NB4 (cell line): ENCODE results near the gene SMAD7.

Source experiments
- CTCF ChIP-seq: IDR thresholded peaks from one replicate; pipeline ENCODE4 v1.5.1; 2012; ENCODE audit warnings: low read depth, low read length
- MAX ChIP-seq: IDR thresholded peaks from 2 replicates; pipeline ENCODE4 v1.6.1; 2011; ENCODE audit warnings: low read depth, low read length
- MYC ChIP-seq: IDR thresholded peaks from 2 replicates; pipeline ENCODE4 v1.6.1; 2011; ENCODE audit warnings: low read depth, low read length
- POLR2A ChIP-seq: IDR thresholded peaks from 2 replicates; pipeline ENCODE4 v1.6.1; 2011; ENCODE audit warnings: mild to moderate bottlenecking; ENCODE audit not compliant: insufficient read length; ENCODE audit errors: extremely low read depth

- no peak for TF ChIP-seq CTCF
- TF ChIP-seq POLR2A, result no peak
- TF ChIP-seq MAX, result peak; percentile 71
- TF ChIP-seq MYC, result no peak
Measured at GRCh38 chr18:48940854-48941611, 9.7 kb downstream of the SMAD7 start.
